HG03196 (cell line): Measurements from ENCODE around the gene ADCY7.

Experiments
- ATAC-seq: cut with Tn5 transposase; IDR thresholded peaks from one replicate; pipeline ENCODE4 v1.9.1; 2021; ENCODE audit not compliant: unreplicated experiment

ADCY7 gene

GRCh38 chr16:50265716-50266336 is 525 bp upstream of the ADCY7 start:
- no peak for ATAC-seq

- ATAC-seq = no peak
Measured at GRCh38 chr16:50267151-50267631, 840 bp downstream of the ADCY7 start.

- ATAC-seq = no peak
Measured at GRCh38 chr16:50267651-50268050, 1.3 kb downstream of the ADCY7 start.

- ATAC-seq = no peak
Measured at GRCh38 chr16:50268352-50268751, 2.0 kb downstream of the ADCY7 start.

GRCh38 chr16:50269061-50269705 is 2.8 kb downstream of the ADCY7 start:
- ATAC-seq = no peak

- ATAC-seq = no peak
Measured at GRCh38 chr16:50269769-50270509, 3.6 kb downstream of the ADCY7 start.

- no peak for ATAC-seq
Measured at GRCh38 chr16:50270510-50271147, 4.3 kb downstream of the ADCY7 start.

GRCh38 chr16:50271148-50272041 is 5.0 kb downstream of the ADCY7 start:
- no peak for ATAC-seq

GRCh38 chr16:50272111-50272571 is 5.8 kb downstream of the ADCY7 start:
- ATAC-seq = no peak

GRCh38 chr16:50272687-50273381 is 6.5 kb downstream of the ADCY7 start:
- no peak for ATAC-seq

- ATAC-seq = no peak
Measured at GRCh38 chr16:50273382-50273690, 7.0 kb downstream of the ADCY7 start.

GRCh38 chr16:50273888-50274325 is 7.6 kb downstream of the ADCY7 start:
- ATAC-seq = peak; percentile 45

GRCh38 chr16:50274326-50275097 is 8.2 kb downstream of the ADCY7 start:
- peak; percentile 13 for ATAC-seq

- no peak for ATAC-seq
Measured at GRCh38 chr16:50275098-50275415, 8.7 kb downstream of the ADCY7 start.

GRCh38 chr16:50275428-50276325 is 9.3 kb downstream of the ADCY7 start:
- no peak for ATAC-seq

- ATAC-seq = no peak
Measured at GRCh38 chr16:50276326-50276640, 9.9 kb downstream of the ADCY7 start.

- ATAC-seq = no peak
Measured at GRCh38 chr16:50276801-50277555, 10.6 kb downstream of the ADCY7 start.

- no peak for ATAC-seq
Measured at GRCh38 chr16:50278251-50278650, 11.9 kb downstream of the ADCY7 start.
